Activated CD4-positive, alpha-beta T cell treated with anti-CD3 and anti-CD28 coated beads, Interleukin-2, amount 50 U/mL, for 1 hour (primary cell): ENCODE data around the gene IMP3.
"Not testable (repeated sequence)": the region's sequence is repeated elsewhere in the genome, so short reads cannot be mapped to it uniquely, and the experiment has no call there.

Experiments used
- DNase-seq: peaks from one replicate; pipeline ENCODE4 v3.0.0-alpha.2; 2020

Gene IMP3

DNA sequence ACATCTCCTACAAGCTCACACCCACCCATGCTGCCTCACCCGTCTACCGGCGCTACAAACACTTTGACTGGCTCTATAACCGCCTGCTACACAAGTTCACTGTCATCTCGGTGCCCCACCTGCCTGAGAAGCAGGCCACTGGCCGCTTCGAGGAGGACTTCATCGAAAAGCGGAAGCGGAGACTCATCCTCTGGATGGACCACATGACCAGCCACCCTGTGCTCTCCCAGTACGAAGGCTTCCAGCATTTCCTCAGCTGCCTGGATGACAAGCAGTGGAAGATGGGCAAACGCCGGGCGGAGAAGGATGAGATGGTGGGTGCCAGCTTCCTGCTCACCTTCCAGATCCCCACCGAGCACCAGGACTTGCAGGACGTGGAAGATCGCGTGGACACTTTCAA, 9.8 kb upstream of the IMP3 start:
- DNase-seq, result no peak

DNA sequence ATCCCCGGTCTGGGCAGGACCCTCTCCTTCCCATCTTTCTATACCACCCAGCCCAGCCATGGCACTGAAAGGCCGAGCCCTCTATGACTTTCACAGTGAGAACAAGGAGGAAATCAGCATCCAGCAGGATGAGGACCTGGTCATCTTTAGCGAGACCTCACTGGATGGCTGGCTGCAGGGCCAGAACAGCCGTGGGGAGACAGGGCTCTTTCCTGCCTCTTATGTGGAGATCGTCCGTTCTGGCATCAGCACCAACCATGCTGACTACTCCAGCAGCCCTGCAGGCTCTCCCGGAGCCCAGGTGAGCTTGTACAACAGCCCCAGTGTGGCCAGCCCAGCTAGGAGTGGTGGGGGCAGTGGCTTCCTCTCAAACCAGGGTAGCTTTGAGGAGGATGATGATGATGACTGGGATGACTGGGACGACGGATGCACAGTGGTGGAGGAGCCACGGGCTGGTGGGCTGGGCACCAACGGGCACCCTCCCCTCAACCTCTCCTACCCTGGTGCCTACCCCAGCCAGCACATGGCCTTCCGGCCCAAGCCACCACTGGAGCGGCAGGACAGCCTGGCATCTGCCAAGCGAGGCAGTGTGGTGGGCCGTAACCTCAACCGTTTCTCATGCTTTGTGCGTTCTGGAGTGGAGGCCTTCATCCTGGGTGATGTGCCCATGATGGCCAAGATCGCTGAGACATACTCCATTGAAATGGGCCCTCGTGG, 9.2 kb upstream of the IMP3 start:
- DNase-seq, result no peak

DNA sequence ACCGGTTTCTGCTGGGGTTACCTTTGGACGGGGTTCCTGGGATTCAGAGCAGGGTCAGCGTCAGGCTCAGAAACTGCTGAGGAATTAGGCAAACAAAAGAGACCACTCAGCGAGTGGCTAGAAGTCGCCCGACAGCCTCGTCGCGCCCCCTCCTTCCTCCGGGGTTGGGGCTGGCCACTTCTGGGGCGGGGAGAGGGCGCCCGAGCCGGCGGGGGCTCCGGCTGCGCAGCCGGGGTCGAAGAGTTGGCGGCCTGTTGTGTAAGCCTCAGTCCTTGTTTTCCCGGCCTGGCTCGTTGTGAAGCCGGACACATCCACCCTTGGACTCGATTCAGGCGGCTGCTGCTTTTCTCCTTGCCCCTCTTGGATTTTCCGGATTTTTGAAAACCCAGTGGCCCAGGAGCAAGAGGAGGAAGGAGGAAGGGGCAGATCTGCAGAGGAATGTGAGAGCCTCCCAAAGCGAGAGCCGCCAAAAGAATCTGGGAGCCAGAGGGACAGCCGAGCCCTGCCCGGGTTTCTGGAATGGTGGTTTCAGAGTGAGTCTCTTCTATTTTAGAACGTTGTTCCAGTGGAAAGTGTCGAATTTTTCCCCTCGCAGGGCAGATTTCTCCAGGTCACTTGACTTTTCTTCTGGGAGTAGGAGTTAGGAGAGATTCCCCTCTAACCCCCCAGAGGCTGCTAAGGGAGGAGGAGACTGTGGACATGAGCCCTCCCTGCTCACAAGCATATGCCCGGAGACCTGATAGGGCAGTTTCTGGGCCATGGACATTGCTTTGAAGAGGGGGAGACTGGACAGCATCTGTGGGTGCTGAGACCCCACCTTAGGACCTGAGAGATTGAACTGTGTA, 8.4 kb upstream of the IMP3 start:
- DNase-seq, result no peak

DNA sequence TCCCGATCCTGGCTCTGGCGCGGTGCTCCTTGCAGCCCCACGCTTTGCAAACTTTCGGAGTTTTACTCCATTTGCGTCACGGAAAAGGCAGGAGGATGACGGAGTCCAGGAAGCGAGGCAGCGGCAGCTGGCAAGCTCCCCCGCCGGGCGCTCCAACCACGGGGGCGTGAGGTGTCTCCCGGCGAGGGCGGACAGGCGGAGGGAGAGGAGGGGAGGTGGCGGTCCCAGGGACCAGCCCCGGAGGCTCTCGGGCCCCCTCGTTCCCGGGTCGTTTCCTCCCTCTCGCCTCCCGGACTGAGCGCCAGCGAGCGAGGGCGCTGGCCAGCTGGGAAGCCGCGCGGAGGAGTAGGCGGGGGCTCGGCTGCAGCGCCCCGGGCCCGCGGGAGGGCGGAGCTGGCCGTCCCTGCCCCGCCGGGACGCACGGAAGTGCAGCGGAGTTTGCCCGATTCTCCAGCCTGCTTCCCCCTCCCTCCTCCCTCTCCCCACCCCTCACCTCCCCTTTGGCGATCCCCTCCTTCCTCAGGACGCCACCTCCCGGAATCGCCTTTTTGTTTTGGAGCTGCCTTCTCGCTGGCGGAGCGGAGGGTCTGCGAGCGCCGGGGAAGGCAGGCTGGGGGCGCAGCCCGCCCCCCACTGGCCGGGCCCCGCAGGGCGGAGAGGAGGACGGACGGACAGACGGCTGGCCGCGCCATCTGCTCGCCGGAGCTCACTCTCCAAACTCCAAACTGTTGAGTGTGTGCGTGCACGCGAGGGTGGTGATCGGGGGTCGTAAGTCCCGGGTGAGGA, 7.5 kb upstream of the IMP3 start, which contains the start of gene SNX33:
SNX33 (plus strand) TSS at position 543 of the 786 bp plus-strand sequence. CDS start 1,191 bp downstream, outside the sequence.
- peak; percentile 52 for DNase-seq

DNA sequence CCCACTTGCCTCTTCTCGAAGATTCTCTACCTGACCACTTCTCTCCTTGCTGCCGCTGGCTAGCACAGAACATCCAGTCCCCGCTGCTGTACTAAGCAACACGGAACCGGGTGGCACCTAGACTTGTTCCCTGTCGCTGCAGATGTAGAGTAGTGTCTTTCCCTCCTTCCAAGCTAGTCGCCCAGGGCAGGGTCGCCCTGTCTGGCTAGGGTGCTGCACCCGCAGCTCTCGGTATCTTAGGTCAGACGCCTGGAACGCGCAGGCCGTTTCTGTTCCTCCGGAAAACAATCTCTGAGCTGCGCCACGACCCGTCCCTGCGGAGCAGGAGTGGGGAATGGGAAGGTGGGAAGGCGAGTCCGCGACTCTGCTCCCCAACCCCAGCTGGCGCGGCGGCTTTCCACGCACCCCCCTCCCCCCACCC, 6.9 kb upstream of the IMP3 start:
- DNase-seq, result no peak

DNA sequence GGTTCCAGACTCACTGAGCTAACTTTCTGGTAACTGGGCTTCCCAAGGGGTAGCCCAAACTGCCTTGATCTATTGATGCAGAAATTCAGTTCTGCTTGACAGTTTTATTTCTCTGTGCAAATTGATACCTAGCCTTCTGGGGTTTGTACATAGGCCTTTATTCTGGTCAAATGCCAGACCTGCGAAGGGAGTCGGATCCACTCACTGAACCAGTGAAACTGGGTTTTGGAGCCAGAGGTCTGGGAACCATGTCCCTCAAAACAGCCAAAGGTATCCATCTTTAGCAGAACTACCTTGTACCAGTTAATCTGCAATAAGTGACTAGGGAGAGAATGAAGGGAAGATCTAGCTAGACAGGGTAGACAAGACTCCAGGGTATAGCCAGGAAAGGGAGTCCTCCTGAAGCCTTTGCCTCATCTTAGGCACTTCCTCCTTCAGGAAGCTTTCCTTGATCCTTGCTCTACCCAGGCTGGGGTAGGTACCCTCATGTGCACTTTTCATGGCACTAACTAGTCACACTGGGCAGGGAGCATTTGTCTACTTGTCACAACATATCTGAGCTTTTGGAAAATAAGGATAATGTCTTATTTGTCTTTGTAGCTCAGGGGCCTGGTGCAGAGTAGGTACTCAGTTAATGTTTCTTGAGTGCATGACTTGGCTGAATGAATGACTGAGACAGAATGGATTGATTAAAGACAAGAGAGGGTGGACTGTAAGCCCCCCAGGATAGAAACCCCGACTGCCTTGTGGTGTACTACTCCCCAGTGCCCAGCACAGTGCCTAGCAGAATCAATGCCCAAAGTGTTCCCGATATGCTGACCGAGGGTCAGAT, 6.3 kb upstream of the IMP3 start:
- DNase-seq, result no peak

DNA sequence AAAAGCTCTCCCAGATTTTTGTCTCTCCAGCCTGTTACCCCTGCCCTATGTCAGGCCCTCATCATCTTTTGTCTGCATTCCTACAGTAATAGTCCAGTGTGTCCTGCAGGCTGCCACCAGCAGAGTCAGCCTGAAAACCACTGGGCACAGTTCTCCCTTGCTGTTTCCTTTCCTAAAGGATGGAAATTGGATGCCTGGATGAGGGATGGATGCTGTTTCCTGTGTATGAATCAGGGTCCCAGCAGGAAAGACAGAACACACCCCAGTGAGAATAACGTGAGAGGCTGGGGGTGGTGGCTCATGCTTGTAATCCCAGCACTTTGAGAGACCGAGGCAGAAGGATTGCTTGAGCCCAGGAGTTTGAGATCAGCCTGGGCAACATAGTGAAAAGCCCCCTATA, 4.4 kb upstream of the IMP3 start:
- no peak for DNase-seq

DNA sequence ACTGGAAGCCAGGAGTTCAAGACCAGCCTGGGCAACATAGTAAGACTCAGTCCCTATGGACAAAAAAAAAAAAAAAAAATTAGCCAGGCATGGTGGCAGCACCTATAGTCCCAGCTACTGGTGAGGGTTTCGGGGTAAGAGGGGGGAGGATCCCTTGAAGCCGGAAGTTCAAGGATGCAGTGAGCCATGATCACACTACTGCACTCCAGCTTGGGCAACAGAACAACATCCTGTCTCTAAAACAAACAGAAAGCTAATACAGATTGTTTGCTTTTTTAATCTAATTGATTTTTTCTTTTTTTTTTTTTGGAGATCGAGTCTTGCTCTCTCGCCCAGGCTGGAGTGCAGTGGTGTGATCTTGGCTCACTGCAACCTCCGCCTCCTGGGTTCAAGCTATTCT, 1.6 kb upstream of the IMP3 start:
- no peak for DNase-seq

DNA sequence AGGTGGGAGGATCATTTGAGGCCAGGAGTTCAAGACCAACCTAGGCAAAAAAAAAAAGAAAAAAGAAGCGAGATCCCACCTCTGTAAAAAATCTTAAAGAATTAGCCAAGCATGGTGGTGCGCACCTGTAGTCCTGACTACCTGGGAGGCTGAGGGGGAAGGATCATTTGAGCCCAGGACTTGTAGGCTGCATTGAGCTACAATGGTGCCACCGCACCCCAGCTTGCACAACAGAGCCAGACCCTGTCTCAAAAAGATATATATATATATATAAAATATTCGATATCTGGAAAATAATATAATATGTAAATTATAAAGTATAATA, 1.1 kb upstream of the IMP3 start:
- no peak for DNase-seq

DNA sequence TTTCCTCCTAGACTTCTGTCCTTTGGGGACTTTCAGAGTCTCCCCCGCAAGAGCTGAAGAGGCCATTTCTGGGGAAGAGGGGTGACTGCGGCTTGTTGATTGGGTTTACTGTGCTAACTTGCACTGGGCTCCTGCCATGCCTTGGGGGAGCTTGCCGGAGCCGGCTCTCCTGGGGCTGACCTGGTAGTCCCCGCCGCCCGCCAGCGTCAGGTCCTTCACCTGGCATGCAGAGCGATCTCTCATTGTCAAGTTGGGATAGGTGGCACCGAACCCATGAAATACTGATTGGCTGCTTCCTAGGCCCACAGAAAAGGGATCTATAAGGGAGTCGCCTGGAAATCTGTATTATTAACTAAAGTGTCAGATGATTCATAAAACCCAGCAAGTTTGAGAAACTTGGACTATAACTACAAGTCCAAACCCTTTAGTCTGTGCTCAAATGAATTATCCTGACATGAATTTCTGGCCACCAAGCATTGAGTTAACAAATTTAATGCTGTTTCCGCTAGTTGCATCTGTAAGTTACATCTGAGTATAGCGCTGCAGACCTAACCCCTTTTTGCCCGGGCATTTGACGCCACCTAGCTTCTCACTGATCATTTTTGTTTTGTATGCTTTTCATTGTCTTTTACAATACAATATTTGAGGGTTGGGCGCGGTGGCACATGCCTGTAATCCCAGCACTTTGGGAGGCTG, 607 bp upstream of the IMP3 start:
- DNase-seq, result peak; percentile 52

DNA sequence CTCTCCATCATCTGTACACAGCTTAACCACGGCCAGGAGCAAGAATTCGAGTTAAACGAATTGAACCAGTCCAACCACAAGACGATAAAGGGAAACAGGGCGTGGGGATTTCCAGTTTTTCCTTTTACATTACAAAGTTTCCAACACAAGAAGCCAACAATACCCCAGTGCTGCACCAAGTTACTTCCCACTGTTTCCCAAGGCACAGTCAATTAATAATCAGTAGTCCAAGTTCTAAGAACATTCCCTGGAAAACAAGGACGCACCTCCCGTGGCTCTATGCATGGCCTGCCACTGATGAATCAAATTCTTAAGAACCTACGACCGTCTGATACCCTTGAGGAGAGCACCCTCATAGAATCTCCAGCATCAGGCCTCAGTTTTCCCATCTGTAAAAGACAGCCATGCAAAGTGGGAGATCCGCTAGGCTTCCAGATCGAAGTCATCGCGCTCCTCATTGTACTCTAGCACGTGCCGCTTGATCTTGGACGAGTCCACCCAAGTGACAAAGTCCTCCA, 774 bp downstream of the IMP3 start:
- no peak for DNase-seq

DNA sequence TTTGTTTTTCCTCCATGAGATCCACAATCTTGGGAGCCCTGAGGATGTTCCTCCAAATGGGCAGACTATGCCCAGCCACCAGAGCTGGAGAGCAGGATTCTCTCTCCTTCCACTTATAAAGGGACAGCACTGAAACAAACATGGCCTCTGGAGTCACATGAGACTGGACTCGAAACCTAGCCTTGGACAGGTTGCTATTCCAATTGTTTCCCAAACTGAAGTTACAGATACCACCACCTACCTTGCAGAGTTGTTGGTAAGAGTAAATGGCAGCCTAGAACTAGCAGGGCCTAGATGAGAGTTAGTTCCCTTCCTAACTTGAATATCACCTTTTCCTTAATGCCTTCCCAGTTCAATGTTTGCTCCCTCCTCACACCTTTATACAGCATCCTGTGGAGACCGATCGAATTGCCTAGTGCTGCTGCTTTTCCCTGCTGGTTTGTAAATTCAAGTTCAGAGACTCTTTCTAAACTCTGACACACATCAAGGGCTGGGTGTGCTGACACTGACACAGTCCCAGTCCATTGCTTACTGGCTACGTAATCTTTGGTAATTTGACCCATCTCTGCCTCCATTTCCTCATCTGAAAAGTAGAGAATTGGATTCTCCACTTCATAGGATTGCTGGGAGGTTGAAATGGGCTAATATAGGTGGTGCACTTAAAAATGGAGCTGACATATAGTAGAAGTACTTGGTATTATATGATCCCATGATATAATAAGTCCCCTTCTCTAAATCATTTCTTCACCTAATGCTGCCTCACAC, 2.6 kb downstream of the IMP3 start:
- DNase-seq, result no peak

DNA sequence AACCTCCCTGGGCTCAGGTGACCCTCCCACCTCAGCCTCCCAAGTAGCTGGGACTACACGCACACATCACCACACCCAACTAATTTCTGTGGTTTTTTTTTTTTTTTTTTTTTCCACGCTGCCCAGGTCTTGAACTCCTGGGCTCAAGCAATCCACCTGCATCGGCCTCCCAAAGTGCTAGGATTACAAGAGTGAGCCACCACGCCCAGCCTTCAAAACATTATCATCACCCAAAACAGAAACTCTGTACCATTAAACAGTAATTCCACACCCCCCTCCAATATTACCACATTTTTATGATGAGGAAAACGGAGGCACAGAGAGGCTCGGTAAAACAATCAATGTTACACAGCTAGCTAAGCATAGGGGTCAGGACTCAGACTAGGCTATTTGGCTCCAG, 4.0 kb downstream of the IMP3 start:
- DNase-seq, result no peak

DNA sequence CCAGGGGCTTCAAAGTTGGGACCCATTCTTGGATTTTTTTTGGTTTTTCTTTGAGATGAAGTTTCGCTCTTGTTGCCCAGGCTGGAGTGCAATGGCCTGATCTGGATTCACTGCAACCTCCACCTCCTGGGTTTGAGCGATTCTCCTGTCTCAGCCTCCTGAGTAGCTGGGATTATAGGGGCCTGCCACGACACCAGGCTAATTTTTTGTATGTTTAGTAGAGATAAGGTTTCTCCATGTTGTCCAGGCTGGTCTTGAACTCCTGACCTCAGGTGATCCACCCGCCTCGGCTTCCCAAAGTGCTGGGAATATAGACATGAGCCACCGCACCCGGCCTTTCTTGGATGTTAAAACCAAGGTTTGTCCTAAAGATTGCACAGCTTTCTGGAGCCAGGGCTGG, 6.1 kb downstream of the IMP3 start:
- not testable (repeated sequence) for DNase-seq

DNA sequence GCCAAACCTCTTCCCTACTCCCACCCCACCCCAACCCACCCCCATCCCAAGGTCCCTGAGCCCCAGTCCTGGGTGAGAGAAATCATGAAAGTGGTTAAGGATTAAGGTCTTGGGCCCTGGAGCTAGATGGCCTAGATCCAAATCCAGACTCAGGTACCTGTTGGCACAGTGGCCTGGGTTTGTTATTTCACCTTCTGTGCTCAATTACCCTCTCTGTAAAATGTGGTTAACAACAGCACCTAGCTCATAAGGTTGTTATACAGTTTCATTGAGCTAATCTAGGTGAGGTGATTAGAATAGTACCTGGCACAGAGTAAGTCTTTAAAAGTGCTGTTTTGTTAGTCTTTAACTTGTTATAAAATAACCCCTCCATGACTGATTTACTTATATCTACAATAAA, 8.1 kb downstream of the IMP3 start:
- DNase-seq, result no peak

DNA sequence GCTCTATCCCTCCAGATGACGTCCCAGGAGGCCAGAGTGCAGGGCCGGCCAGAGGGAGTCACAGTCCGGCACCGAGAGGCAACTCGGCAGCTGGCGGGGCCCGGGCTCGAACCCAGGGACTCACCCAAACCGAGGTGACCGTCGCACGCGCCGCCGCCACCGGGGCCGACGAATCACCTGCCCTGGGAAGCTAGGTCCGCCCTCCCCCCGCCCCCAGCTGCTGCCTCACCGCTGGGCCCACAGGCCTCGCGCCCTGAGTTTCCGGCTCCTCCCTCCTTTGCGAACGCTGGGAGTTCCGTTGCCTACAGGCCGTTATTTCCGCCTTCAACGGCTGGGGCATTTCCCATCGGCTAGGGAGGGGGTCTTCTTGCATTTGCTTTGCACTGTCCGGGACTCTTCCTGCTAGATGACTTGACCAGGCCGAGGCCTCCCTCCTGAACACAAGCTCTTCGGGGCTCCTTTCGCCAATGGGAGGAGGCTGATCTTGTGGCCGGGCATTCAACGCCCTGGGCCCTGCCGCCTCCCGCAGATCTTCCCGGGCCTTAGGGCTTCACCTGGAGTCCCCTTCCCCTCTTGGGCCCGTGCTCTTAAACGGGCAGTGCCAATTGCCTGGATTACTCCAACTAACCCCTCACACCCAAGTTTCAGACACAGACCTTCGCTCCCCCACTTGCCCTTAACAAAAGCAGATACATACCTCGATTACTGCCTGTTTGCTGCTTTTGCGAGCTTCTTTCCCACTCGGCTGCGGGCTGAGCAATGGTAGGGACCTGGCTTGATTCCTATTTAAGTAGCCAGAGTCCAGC, 14.3 kb downstream of the IMP3 start, which contains the start of gene SNUPN:
SNUPN (minus strand) TSS at position 184 of the 806 bp plus-strand sequence. CDS start 4,674 bp downstream, outside the sequence.
- DNase-seq, result peak; percentile 93

DNA sequence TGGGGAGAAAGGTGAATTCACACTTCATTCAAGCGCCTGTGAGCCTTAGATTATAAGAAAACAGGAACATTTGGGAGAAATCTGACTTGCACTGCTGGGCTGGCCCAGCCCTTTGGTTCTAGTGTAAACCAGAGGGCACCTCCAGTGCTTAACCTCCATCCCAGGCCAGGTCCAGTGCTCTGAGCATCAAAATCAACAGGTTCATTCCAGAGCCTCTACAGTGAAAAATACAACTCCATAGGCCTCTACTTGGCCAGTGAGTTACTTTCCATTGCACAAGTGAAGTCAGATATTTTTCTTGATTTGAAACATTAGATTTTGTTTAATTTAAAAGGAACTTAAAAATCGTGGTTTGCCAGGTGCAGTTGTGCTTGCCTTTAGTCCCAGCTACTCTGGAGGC, 17.5 kb downstream of the IMP3 start:
- no peak for DNase-seq

DNA sequence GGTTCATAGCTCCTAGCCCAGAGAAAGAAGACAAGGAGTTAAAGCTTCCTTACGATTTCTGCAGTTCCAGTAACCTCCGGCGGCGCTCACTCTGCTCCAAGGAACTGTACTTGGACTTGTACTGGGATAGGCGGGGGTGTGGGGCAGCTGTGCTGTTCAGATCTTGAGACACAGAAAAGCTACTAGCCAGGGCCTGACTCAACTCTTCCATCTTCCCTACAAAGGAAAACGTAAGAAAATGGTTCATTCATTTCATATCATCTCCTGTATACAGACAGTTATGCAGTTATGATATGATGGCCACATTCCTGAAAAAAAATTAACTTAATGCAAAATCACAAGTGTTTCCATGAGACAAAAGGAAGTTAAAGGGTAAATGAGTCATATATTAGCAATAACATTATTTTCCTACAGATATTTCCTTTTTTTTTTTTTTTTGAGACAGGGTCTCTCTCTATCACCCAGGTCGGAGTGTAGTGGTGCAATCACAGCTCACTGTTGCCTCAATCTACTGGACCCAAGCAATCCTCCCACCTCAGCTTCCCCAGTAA, 19.1 kb downstream of the IMP3 start:
- no peak for DNase-seq

DNA sequence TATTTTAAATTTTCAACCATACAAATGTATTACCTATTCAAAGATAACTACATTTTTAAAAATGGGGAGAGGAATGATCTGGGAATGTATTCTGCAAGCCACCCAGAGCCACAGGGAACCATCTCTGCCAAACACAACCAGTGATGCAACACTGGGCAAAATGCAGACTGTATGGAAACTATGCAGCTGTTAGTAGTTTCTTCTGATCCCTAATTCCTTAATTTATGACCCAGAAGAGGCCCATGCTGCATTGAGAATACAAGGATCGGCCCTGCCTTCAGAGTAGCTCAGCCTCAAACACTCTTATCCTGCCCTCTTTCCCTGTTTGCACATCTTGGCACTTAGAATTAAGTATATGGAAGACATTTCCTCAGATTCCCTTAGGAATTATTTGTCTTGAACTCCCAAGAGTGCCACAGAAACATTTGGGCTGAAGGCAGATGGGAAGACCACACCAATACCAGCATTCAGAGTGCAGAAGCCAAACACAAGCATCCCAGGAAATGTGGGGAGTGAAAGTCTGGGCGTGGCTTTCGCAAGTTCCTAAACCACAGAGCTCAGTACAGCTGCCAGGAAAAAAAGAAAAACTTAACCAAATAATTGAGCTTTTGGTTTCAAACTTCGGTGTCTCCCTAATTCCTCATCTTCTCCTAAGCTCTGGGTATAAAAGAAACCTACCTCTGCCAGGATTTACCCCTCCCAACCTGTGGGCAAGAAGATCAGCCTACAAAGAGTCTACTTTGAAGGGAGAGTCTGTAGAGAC, 19.8 kb downstream of the IMP3 start:
- DNase-seq, result no peak
